Measurements from ENCODE around the gene GRIP2. TPM values are rescaled to one million over a fixed set of nuclear protein-coding genes. Genes with fewer than 3 reads are reported as not detected.

Gene GRIP2
- total RNA-seq, 1 experiment from 2014 or later = 4.5 TPM

DNA sequence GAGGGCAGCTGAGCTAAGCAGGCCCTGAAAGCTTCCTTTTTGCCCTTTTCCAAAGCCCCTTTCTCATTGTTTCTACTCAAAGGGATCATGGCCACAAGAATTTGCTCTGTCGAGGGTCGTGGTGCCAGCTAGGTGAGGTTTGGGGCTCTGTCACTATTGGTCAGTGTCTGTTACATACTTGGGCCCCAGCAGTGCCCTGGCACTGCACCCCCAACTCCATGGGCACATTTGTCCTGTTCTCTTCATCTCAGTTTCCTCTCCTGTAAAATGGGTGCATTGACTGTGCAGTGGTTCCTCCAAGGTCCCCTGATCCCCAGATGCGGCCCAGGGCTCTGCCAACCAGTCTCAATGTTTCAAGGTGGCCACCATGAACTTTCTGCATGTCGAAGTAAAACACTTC, 75.6 kb downstream of the GRIP2 start:
- intact Hi-C loops (cut with micrococcal nuclease; ENCODE audit: unreplicated experiment) = no loop called here
- no peak overlapping the region for H3K4me3 Mint-ChIP-seq (ENCODE audit: unreplicated experiment)
- CTCF ChIA-PET = interaction anchor here (1.7 to 4.3 kb wide), 2 partner anchors 204 to 261 kb away, joined by 3 to 24 read pairs; no protein-coding TSS in a partner anchor
- Histone ChIP-seq H3K4me1 (no peaks in the 10 kb centered on the region), H3K36me3 (ENCODE audit: control insufficient read depth, insufficient read depth, low read length) (peaks cover 14% of the 10 kb centered on the region), H3K9me3 (no peaks in the 10 kb centered on the region), H3K4me3 (ENCODE audit: low read depth, low read length) (no peak overlapping the region), H3K27me3 (replicated peaks; ENCODE audit: control insufficient read depth, insufficient read depth, low read length) (no peaks in the 10 kb centered on the region)
- H3K27me3 Mint-ChIP-seq (ENCODE audit: insufficient read depth, unreplicated experiment) = no peaks in the 10 kb centered on the region
- H3K9me3 Mint-ChIP-seq (ENCODE audit: unreplicated experiment) = no peaks in the 10 kb centered on the region
- DNase-seq = no peak
- H3K36me3 Mint-ChIP-seq (ENCODE audit: insufficient read depth, unreplicated experiment) = peaks cover 58% of the 10 kb centered on the region
- POLR2A ChIA-PET = no interaction called here
- no peak overlapping the region for H3K27ac Mint-ChIP-seq (ENCODE audit: unreplicated experiment)
- no peaks in the 10 kb centered on the region for H3K4me1 Mint-ChIP-seq (ENCODE audit: low read depth, unreplicated experiment)
- no TSS peak for BruUV-seq (replicated peaks)
- TF ChIP-seq, protein P1, sequence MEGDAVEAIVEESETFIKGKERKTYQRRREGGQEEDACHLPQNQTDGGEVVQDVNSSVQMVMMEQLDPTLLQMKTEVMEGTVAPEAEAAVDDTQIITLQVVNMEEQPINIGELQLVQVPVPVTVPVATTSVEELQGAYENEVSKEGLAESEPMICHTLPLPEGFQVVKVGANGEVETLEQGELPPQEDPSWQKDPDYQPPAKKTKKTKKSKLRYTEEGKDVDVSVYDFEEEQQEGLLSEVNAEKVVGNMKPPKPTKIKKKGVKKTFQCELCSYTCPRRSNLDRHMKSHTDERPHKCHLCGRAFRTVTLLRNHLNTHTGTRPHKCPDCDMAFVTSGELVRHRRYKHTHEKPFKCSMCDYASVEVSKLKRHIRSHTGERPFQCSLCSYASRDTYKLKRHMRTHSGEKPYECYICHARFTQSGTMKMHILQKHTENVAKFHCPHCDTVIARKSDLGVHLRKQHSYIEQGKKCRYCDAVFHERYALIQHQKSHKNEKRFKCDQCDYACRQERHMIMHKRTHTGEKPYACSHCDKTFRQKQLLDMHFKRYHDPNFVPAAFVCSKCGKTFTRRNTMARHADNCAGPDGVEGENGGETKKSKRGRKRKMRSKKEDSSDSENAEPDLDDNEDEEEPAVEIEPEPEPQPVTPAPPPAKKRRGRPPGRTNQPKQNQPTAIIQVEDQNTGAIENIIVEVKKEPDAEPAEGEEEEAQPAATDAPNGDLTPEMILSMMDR (IDR thresholded peaks at IDR 0.05; ENCODE audit: insufficient read depth in 1 of 2, low read depth in 1 of 2, low read length in 1 of 2, severe bottlenecking in 1 of 2, unreplicated experiment in 1 of 2) = no peak

DNA sequence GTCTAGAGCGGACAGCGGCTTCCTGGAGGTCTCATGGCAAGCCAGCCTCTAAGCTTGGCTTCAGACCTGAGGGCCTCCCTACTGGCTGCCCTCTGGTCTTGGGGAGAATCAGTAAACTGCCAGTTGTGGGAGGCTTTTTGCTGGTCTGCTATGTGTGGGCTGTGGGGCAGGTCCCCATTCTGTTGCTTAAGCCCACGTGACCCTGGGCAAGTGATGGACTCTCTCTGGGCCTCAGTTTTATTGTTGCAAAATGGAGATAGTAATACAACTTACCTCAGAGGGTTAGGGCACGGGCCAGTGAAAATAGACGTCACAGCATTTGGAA, 76.0 kb downstream of the GRIP2 start:
- BruUV-seq (replicated peaks) = no TSS peak

DNA sequence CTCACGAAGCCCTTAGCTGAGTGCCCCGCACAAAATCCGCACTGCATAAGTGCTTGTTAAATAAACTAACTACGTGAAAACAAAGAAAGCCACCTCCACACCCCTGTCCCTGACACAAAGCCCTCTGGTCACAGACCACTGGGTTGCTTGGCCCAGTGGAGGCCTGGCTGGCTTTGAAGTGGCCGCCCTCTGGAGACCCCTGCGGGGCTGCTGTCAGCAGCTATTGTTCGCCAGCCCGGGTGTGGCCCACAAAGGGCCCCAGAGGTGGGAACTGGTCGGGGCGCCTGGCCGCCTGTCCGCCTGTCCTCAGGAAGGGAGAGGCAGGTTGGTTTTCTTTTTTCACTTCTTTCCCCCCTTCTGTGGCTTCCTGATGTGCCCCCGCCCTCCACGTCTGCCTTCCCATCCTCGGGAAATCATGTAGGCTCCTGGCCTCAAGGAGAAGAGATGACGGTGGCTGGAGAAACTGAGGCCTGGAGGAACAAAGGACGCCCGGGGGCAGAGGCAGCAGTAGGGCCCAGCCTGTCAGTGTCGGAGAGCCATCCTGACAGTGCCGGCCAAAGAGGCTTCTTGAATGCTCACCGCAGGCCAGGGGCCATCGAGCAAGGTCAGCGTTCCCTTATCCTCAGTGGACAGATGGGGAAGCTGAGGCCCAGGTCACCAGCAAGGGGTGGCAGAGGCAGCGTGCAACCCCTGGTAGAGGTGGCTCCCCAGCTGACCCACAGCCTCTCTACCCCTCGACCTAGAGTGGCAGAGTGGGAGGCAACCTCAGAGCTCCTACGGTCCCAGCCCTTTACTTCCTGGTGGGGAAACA, 76.6 kb downstream of the GRIP2 start:
- Histone ChIP-seq H3K36me3 (ENCODE audit: control insufficient read depth, insufficient read depth, low read length) (peaks cover 14% of the 10 kb centered on the region), H3K9me3 (no peaks in the 10 kb centered on the region), H3K27me3 (replicated peaks; ENCODE audit: control insufficient read depth, insufficient read depth, low read length) (no peaks in the 10 kb centered on the region), H3K4me3 (ENCODE audit: low read depth, low read length) (no peak overlapping the region), H3K4me1 (no peaks in the 10 kb centered on the region)
- intact Hi-C loops (cut with micrococcal nuclease; ENCODE audit: unreplicated experiment) = no loop called here
- DNase-seq = no peak
- no TSS peak for BruUV-seq (replicated peaks)
- POLR2A ChIA-PET = no interaction called here
- Mint-ChIP-seq H3K4me3 (ENCODE audit: unreplicated experiment) (no peak overlapping the region), H3K27me3 (ENCODE audit: insufficient read depth, unreplicated experiment) (no peaks in the 10 kb centered on the region), H3K36me3 (ENCODE audit: insufficient read depth, unreplicated experiment) (peaks cover 63% of the 10 kb centered on the region), H3K4me1 (ENCODE audit: low read depth, unreplicated experiment) (no peaks in the 10 kb centered on the region), H3K27ac (ENCODE audit: unreplicated experiment) (no peak overlapping the region), H3K9me3 (ENCODE audit: unreplicated experiment) (no peaks in the 10 kb centered on the region)
- TF ChIP-seq, protein P1 (IDR thresholded peaks at IDR 0.05; ENCODE audit: insufficient read depth in 1 of 2, low read depth in 1 of 2, low read length in 1 of 2, severe bottlenecking in 1 of 2, unreplicated experiment in 1 of 2) = no peak
- CTCF ChIA-PET = interaction anchor here (1.1 to 4.3 kb wide), 3 partner anchors 203 to 567 kb away, joined by 3 to 24 read pairs (median 3); no protein-coding TSS in a partner anchor

More for the DNA sequence above, 76.0 kb downstream of the GRIP2 start:
- TF ChIP-seq, protein P1 (IDR thresholded peaks at IDR 0.05; ENCODE audit: insufficient read depth in 1 of 2, low read depth in 1 of 2, low read length in 1 of 2, severe bottlenecking in 1 of 2, unreplicated experiment in 1 of 2) = no peak
- no peak for DNase-seq
- CTCF ChIA-PET = interaction anchor here (1.7 to 4.3 kb wide), 2 partner anchors 203 to 260 kb away, joined by 3 to 24 read pairs; no protein-coding TSS in a partner anchor
- H3K27ac Mint-ChIP-seq (ENCODE audit: unreplicated experiment) = no peak overlapping the region
- H3K4me1 Mint-ChIP-seq (ENCODE audit: low read depth, unreplicated experiment) = no peaks in the 10 kb centered on the region
- intact Hi-C loops (cut with micrococcal nuclease; ENCODE audit: unreplicated experiment) = no loop called here
- peaks cover 60% of the 10 kb centered on the region for H3K36me3 Mint-ChIP-seq (ENCODE audit: insufficient read depth, unreplicated experiment)
- no peak overlapping the region for H3K4me3 Mint-ChIP-seq (ENCODE audit: unreplicated experiment)
- POLR2A ChIA-PET = no interaction called here
- no peaks in the 10 kb centered on the region for H3K4me1 ChIP-seq
- H3K4me3 ChIP-seq (ENCODE audit: low read depth, low read length) = no peak overlapping the region
- no peaks in the 10 kb centered on the region for H3K9me3 Mint-ChIP-seq (ENCODE audit: unreplicated experiment)
- peaks cover 14% of the 10 kb centered on the region for H3K36me3 ChIP-seq (ENCODE audit: control insufficient read depth, insufficient read depth, low read length)
- H3K9me3 ChIP-seq = no peaks in the 10 kb centered on the region
- no peaks in the 10 kb centered on the region for H3K27me3 Mint-ChIP-seq (ENCODE audit: insufficient read depth, unreplicated experiment)
- H3K27me3 ChIP-seq (replicated peaks; ENCODE audit: control insufficient read depth, insufficient read depth, low read length) = no peaks in the 10 kb centered on the region
